ENCODE results near the gene LRP3. TPM values are rescaled to one million over a fixed set of nuclear protein-coding genes. Genes with fewer than 3 reads are reported as not detected.
A peak's percentile ranks its signal among the peaks of the same experiment; 100 is the strongest.

Gene LRP3
- total and polyA plus RNA-seq, 2 of the 13 experiments (the other 11 are each of a cell fraction or from before 2014, with no cell fraction given) = 17.6 to 51.6 TPM

DNA sequence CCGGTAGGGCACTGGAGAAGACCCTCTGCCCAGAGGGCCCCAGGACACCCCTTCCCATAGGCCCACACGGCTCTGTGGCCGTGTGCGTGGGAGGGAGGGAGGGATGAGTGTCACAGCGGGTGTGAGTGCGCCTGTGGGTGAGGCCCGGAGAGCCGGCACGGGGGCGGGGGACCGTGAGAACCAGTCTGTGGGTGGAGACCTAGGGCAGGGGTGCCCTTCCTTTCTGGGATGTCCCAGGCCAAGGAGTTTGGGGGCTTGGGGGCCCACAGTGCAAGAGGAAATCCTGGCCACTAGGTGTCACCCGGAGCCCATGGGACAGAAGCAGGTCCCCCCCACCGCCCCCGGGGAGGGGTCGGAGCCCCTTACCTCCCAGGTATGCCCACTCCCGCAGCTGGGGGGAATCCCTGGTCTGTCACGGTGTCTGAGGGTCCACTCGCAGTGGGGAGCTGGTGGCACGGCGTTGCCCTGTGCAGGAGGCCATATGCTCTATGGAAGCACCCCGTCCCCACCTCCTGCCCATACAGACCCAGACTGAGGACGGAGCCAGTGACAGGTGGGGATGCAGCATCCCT lies 47.5 kb downstream of the LRP3 start (continued):
- no peak for TF ChIP-seq THYN1 (CRISPR knock-in tag; IDR thresholded peaks at IDR 0.05; ENCODE audit: borderline replicate concordance, low read depth)
- TF ChIP-seq, protein P1, sequence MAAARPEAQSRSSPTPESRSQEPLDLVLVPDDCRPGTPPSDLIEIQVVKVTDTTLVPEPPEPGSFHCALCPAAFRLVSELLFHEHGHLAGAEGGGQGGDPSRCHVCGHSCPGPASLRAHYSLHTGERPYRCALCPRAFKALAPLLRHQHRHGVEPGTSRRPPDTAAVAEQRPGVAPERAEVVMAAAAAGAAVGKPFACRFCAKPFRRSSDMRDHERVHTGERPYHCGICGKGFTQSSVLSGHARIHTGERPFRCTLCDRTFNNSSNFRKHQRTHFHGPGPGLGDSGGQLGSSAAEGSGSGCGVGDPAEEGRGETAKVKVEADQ (CRISPR knock-in tag; IDR thresholded peaks at IDR 0.05; ENCODE audit: borderline replicate concordance) = peak; percentile 50; the same call in 1 of the 2 replicates
- no peak for TF ChIP-seq ZNF7 (CRISPR knock-in tag; IDR thresholded peaks at IDR 0.05)
- TF ChIP-seq GZF1 (CRISPR knock-in tag; IDR thresholded peaks at IDR 0.05) = no peak
- no peak for TF ChIP-seq FOXJ3 (CRISPR knock-in tag; IDR thresholded peaks at IDR 0.05; ENCODE audit: borderline replicate concordance)
- no peak for TF ChIP-seq SALL2 (CRISPR knock-in tag; IDR thresholded peaks at IDR 0.05)
- TF ChIP-seq, protein P2, sequence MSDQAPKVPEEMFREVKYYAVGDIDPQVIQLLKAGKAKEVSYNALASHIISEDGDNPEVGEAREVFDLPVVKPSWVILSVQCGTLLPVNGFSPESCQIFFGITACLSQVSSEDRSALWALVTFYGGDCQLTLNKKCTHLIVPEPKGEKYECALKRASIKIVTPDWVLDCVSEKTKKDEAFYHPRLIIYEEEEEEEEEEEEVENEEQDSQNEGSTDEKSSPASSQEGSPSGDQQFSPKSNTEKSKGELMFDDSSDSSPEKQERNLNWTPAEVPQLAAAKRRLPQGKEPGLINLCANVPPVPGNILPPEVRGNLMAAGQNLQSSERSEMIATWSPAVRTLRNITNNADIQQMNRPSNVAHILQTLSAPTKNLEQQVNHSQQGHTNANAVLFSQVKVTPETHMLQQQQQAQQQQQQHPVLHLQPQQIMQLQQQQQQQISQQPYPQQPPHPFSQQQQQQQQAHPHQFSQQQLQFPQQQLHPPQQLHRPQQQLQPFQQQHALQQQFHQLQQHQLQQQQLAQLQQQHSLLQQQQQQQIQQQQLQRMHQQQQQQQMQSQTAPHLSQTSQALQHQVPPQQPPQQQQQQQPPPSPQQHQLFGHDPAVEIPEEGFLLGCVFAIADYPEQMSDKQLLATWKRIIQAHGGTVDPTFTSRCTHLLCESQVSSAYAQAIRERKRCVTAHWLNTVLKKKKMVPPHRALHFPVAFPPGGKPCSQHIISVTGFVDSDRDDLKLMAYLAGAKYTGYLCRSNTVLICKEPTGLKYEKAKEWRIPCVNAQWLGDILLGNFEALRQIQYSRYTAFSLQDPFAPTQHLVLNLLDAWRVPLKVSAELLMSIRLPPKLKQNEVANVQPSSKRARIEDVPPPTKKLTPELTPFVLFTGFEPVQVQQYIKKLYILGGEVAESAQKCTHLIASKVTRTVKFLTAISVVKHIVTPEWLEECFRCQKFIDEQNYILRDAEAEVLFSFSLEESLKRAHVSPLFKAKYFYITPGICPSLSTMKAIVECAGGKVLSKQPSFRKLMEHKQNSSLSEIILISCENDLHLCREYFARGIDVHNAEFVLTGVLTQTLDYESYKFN (CRISPR knock-in tag; conservative IDR thresholded peaks at IDR 0.05) = no peak; the same call in 1 of the 2 replicates
- no peak for TF ChIP-seq SSRP1 (CRISPR knock-in tag; IDR thresholded peaks at IDR 0.05)
- TF ChIP-seq, protein P3, sequence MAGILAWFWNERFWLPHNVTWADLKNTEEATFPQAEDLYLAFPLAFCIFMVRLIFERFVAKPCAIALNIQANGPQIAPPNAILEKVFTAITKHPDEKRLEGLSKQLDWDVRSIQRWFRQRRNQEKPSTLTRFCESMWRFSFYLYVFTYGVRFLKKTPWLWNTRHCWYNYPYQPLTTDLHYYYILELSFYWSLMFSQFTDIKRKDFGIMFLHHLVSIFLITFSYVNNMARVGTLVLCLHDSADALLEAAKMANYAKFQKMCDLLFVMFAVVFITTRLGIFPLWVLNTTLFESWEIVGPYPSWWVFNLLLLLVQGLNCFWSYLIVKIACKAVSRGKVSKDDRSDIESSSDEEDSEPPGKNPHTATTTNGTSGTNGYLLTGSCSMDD (CRISPR knock-in tag; IDR thresholded peaks at IDR 0.05) = no peak
- TF ChIP-seq, protein P4, sequence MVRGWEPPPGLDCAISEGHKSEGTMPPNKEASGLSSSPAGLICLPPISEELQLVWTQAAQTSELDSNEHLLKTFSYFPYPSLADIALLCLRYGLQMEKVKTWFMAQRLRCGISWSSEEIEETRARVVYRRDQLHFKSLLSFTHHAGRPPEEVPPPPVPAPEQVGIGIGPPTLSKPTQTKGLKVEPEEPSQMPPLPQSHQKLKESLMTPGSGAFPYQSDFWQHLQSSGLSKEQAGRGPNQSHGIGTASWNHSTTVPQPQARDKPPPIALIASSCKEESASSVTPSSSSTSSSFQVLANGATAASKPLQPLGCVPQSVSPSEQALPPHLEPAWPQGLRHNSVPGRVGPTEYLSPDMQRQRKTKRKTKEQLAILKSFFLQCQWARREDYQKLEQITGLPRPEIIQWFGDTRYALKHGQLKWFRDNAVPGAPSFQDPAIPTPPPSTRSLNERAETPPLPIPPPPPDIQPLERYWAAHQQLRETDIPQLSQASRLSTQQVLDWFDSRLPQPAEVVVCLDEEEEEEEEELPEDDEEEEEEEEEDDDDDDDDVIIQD (CRISPR knock-in tag; IDR thresholded peaks at IDR 0.05; ENCODE audit: low read depth) = no peak
- peak; percentile 30 for TF ChIP-seq TBL1XR1 (IDR thresholded peaks at IDR 0.05; ENCODE audit: borderline replicate concordance, low read length, partially characterized antibody)
- TF ChIP-seq SP2 (CRISPR knock-in tag; IDR thresholded peaks at IDR 0.05) = 0 out of 2 replicates have a peak, but pooled peaks have one; percentile 45
- no peak for TF ChIP-seq PPARG (CRISPR knock-in tag; conservative IDR thresholded peaks at IDR 0.05)
- no peak for TF ChIP-seq CBX2 (IDR thresholded peaks at IDR 0.05; ENCODE audit: low read depth, low read length)
- TF ChIP-seq CBX2 (CRISPR knock-in tag; IDR thresholded peaks at IDR 0.05; ENCODE audit: low read depth) = no peak
- no peak for TF ChIP-seq ZNF124 (CRISPR knock-in tag; IDR thresholded peaks at IDR 0.05)
- no peak for TF ChIP-seq EP300 (IDR thresholded peaks at IDR 0.05; ENCODE audit: low read depth in 2 of 2, low read length in 2 of 2)
- TF ChIP-seq EP300 (CRISPR knock-in tag; IDR thresholded peaks at IDR 0.05; ENCODE audit: borderline replicate concordance) = no peak
- TF ChIP-seq STAT5B (CRISPR knock-in tag; IDR thresholded peaks at IDR 0.05) = no peak
- TF ChIP-seq, protein P5, sequence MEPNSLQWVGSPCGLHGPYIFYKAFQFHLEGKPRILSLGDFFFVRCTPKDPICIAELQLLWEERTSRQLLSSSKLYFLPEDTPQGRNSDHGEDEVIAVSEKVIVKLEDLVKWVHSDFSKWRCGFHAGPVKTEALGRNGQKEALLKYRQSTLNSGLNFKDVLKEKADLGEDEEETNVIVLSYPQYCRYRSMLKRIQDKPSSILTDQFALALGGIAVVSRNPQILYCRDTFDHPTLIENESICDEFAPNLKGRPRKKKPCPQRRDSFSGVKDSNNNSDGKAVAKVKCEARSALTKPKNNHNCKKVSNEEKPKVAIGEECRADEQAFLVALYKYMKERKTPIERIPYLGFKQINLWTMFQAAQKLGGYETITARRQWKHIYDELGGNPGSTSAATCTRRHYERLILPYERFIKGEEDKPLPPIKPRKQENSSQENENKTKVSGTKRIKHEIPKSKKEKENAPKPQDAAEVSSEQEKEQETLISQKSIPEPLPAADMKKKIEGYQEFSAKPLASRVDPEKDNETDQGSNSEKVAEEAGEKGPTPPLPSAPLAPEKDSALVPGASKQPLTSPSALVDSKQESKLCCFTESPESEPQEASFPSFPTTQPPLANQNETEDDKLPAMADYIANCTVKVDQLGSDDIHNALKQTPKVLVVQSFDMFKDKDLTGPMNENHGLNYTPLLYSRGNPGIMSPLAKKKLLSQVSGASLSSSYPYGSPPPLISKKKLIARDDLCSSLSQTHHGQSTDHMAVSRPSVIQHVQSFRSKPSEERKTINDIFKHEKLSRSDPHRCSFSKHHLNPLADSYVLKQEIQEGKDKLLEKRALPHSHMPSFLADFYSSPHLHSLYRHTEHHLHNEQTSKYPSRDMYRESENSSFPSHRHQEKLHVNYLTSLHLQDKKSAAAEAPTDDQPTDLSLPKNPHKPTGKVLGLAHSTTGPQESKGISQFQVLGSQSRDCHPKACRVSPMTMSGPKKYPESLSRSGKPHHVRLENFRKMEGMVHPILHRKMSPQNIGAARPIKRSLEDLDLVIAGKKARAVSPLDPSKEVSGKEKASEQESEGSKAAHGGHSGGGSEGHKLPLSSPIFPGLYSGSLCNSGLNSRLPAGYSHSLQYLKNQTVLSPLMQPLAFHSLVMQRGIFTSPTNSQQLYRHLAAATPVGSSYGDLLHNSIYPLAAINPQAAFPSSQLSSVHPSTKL (CRISPR knock-in tag; IDR thresholded peaks at IDR 0.05) = 0 out of 2 replicates have a peak, but pooled peaks have one; percentile 13
